Stomach (tissue), 9 donors: ENCODE measurements around the gene PARD6G. TPM values are rescaled to one million over a fixed set of nuclear protein-coding genes. Genes with fewer than 3 reads are reported as not detected.

Experiments used
- DNase-seq, 2 donors: peaks; one replicate each; pipeline versions ENCODE4 v3.0.0 to v3.0.0-alpha.2; 2013 to 2019
- H3K27ac ChIP-seq, 5 donors: fragments of 200-600 bp in 4 of 5; sonication (generic) in 4 of 5; one replicate each; pipeline ENCODE4 v1.5.1; 2013 to 2019; ENCODE audit warnings: mild to moderate bottlenecking in 1 of 5, moderate library complexity in 1 of 5
- H3K27me3 ChIP-seq, 3 donors: fragments of 200-600 bp; sonication (generic); one replicate each; pipeline ENCODE4 v1.5.1; 2017 to 2019; ENCODE audit warnings: mixed run types in 1 of 3
- H3K36me3 ChIP-seq, 4 donors: fragments of 200-600 bp; sonication (generic); 1 replicate in 3 of 4; 2 replicates in 1 of 4; pipeline ENCODE4 v1.5.1; 2016 to 2019
- H3K4me1 ChIP-seq, 4 donors: fragments of 200-600 bp; sonication (generic); one replicate each; pipeline ENCODE4 v1.5.1; 2016 to 2019
- H3K4me3 ChIP-seq, 4 donors: fragments of 200-600 bp; sonication (generic) in 3 of 4; one replicate each; pipeline ENCODE4 v1.5.1; 2016 to 2019; ENCODE audit warnings: mild to moderate bottlenecking in 1 of 4
- H3K9me3 ChIP-seq, 4 donors: fragments of 200-600 bp; sonication (generic); one replicate each; pipeline ENCODE4 v1.5.1; 2016 to 2019
- CTCF ChIP-seq, 7 experiments: fragments of 450-650 bp in 4 of 7; fragments of 200-600 bp in 3 of 7; sonication (generic) in 3 of 7; IDR thresholded peaks; one replicate each; pipeline ENCODE4 v1.5.1; 2016 to 2019; ENCODE audit warnings: antibody characterized with exemption in 7 of 7, control low read depth in 2 of 7, mild to moderate bottlenecking in 1 of 7
- EP300 ChIP-seq: sonication (generic); formaldehyde crosslinking; IDR thresholded peaks from one replicate; pipeline ENCODE4 v1.6.1; 2017; ENCODE audit warnings: antibody characterized with exemption
- POLR2A ChIP-seq, 4 donors: fragments of 450-650 bp; IDR thresholded peaks; one replicate each; pipeline ENCODE4 v1.6.1; 2016; ENCODE audit warnings: antibody characterized with exemption in 4 of 4, control low read depth in 2 of 4, mild to moderate bottlenecking in 1 of 4, moderate library complexity in 1 of 4
- POLR2AphosphoS5 ChIP-seq, 3 donors: sonication (generic); formaldehyde crosslinking; IDR thresholded peaks; one replicate each; pipeline ENCODE4 v1.6.1; 2016; ENCODE audit warnings: antibody characterized with exemption in 3 of 3
- WGBS, 5 donors: extraction: QIAGEN DNeasy Blood & Tissue Kit in 3 of 5; methylation state at CpG; one replicate each; pipeline versions ENCODE4 v1.1.5 to v1.1.7; 2013 to 2018; 5-methylcytosine and 5-hydroxymethylcytosine counted together
- intact Hi-C: fragments of 100-400 bp; cut with DNase I; formaldehyde crosslinking; loops from one replicate; pipeline ENCODE4 v1.15.1; 2023; ENCODE audit warnings: low total_unique reads
- polyA plus RNA-seq, 3 donors: library from polyadenylated mRNA; stranded (reverse); fragments of 200-250 nt; gene quantifications; one replicate each; pipeline ENCODE4 v1.2.3, GENCODE V29; 2013
- total RNA-seq, 5 donors: library from RNA; depleted of rRNA; stranded (reverse); fragments of >200 nt; gene quantifications; one replicate each; pipeline versions ENCODE4 v1.1.0 to v1.2.3, GENCODE V29; 2014 to 2016
- donor health status: healthy with polysubstance abuse.
- donor health status: Bipolar disorder and iron deficiency.
- donor health status: healthy.

Gene PARD6G
- total and polyA plus RNA-seq, 8 donors = 1.5 to 15.9 (median 3.9) TPM

- peak in 1 of 2 donors; percentile 59 for DNase-seq
- Histone ChIP-seq H3K36me3 (peaks cover 0 to 15% (median 9%) of the 10 kb centered on the region in 4 donors), H3K4me3 (peak overlapping the region in 3 of 4 donors; percentile 19 to 37 (median 30)), H3K4me1 (peaks cover 0 to 12% (median 0%) of the 10 kb centered on the region in 4 donors), H3K9me3 (peaks cover 0 to 18% (median 7%) of the 10 kb centered on the region in 4 donors), H3K27ac (no peak overlapping the region), H3K27me3 (peaks cover 0 to 12% (median 0%) of the 10 kb centered on the region in 3 donors)
- intact Hi-C loops = no loop called here
- WGBS, 5 donors = 32 to 81% (median 52%) methylated on average over 61 to 109 of the region's 109 CpGs
- peak in 3 of 7 experiments; percentile 35 to 52 (median 39) for TF ChIP-seq CTCF (IDR thresholded peaks at IDR 0.05)
- no peak for TF ChIP-seq POLR2A (IDR thresholded peaks at IDR 0.05)
These were observed 87.3 kb downstream of the PARD6G start for GRCh38 chr18:80159713-80160636.

DNA sequence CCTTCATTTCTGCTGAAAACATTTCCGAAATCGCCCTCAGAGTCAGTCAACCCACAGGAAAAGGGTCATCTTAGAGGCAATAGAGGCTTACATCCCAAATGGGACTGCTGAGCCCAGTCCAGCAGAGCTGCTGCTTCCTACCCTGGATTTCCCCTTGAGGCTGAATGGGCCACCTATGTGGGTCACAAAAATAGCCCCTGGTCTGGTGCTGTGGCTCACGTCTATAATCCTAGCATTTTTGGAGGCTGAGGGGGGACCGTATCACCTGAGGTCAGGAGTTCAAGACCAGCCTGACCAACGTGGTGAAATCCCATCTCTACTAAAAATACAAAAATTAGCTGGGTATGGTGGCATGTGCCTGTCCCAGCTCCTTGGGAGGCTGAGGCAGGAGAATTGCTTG, 88.9 kb downstream of the PARD6G start:
- peaks cover 0 to 12% (median 0%) of the 10 kb centered on the region in 4 donors for H3K4me1 ChIP-seq
- peaks cover 0 to 2% (median 0%) of the 10 kb centered on the region in 4 donors for H3K9me3 ChIP-seq
- no peak for TF ChIP-seq CTCF (IDR thresholded peaks at IDR 0.05)
- H3K27ac ChIP-seq = no peak overlapping the region
- no peak overlapping the region for H3K4me3 ChIP-seq
- intact Hi-C loops = no loop called here
- WGBS, 5 donors = 66 to 88% (median 74%) methylated on average over 4 to 5 of the region's 5 CpGs
- no peak for DNase-seq
- H3K27me3 ChIP-seq = peaks cover 0 to 12% (median 0%) of the 10 kb centered on the region in 3 donors
- peaks cover 0 to 15% (median 9%) of the 10 kb centered on the region in 4 donors for H3K36me3 ChIP-seq

DNA sequence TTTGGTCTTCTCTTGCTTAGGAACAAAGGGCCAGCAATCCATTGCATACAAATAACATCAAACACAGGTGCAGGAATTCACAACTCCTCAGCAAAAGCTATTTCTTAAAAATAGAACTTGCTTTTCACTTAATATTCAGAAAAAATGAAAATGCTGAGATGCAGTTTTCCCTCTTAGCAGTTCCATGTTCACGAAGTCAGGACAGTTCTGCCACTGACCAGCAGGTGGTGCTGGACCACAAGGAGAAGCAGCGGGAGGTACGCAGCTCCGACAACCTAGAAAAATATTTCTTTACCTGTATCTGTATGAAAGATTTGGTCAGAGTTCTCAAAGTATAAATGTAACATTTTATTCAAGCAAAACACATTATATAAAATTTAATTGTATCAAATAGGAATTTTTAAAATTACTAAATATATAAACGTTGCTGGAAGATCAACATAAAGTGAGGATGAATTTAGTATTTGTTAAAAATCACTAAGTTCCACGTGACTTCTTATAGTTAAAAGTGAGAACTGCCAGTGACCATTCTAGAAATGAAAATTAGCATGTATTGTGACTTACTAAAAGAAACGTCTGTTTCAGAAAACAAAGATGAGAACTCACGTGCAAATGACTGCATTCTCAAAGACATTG, 89.5 kb downstream of the PARD6G start:
- WGBS, 5 donors = 33 to 43% (median 39%) methylated on average over 8 of the region's 8 CpGs
- intact Hi-C loops = no loop called here
- peak in 5 of 7 experiments; percentile 74 to 98 (median 96) for TF ChIP-seq CTCF (IDR thresholded peaks at IDR 0.05)
- peak in 1 of 3 donors; percentile 42 for TF ChIP-seq POLR2AphosphoS5 (IDR thresholded peaks at IDR 0.05)
- TF ChIP-seq EP300 = no peak
- Histone ChIP-seq H3K4me1 (peaks cover 0 to 12% (median 0%) of the 10 kb centered on the region in 4 donors), H3K27ac (no peak overlapping the region), H3K36me3 (peaks cover 0 to 11% (median 9%) of the 10 kb centered on the region in 4 donors), H3K27me3 (peaks cover 0 to 12% (median 0%) of the 10 kb centered on the region in 3 donors), H3K9me3 (no peaks in the 10 kb centered on the region), H3K4me3 (no peak overlapping the region)
- peak; percentile 86 to 90 for DNase-seq

DNA sequence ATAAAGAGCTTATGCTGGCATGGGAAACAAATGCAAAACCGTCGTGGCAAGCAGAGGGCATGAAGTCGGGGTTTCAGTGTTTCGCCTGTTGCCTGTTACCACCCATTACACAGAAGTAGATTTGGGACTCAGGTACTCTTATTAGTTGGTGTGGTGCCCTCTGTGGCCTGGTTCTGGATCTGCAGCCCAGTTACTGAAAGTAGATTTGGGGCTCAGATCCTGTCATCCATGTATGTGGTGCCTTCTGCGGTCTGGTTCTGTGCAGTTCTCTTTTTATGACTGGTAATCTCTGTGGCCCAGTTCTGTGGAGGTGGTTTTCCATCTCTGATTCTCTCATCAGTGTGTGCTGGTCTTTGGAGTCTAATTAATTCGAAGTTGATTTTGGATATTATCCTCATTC, 93.0 kb downstream of the PARD6G start:
- intact Hi-C loops = no loop called here
- peaks cover 0 to 5% (median 1%) of the 10 kb centered on the region in 4 donors for H3K4me1 ChIP-seq
- 67 to 83% (median 70%) methylated on average over 6 of the region's 6 CpGs for WGBS, 5 donors
- DNase-seq = peak in 1 of 2 donors; percentile 34
- TF ChIP-seq CTCF (IDR thresholded peaks at IDR 0.05) = peak in 4 of 7 experiments; percentile 23 to 37 (median 28)
- TF ChIP-seq POLR2A (IDR thresholded peaks at IDR 0.05) = no peak
- no peaks in the 10 kb centered on the region for H3K9me3 ChIP-seq
- no peak overlapping the region for H3K27ac ChIP-seq
- H3K4me3 ChIP-seq = no peak overlapping the region
- H3K27me3 ChIP-seq = no peaks in the 10 kb centered on the region
- no peaks in the 10 kb centered on the region for H3K36me3 ChIP-seq
